Measurements from ENCODE around the gene ERBB2. TPM values are rescaled to one million over a fixed set of nuclear protein-coding genes. Genes with fewer than 3 reads are reported as not detected.

ERBB2 gene
- total RNA-seq, 4 donors from 2014 or later = 144 to 192 (median 173) TPM

- H3K27ac ChIP-seq = peak overlapping the region; percentile 92
- no peaks in the 10 kb centered on the region for H3K36me3 ChIP-seq
- no peak for DNase-seq (ENCODE audit: low spot score in 2 of 2)
- H3K27me3 ChIP-seq = no peaks in the 10 kb centered on the region
- no peaks in the 10 kb centered on the region for H3K9me3 ChIP-seq
- peaks cover 59% of the 10 kb centered on the region for H3K4me1 ChIP-seq
- H3K4me3 ChIP-seq = peak overlapping the region; percentile 90
- WGBS = 3% methylated on average over 18 of the region's 57 CpGs
- TF ChIP-seq EP300 (IDR thresholded peaks at IDR 0.05) = no peak
- no peak for TF ChIP-seq POLR2AphosphoS5 (IDR thresholded peaks at IDR 0.05)
- no peak for TF ChIP-seq POLR2A (IDR thresholded peaks at IDR 0.05)
- no peak for TF ChIP-seq CTCF (IDR thresholded peaks at IDR 0.05)
These were observed 504 bp downstream of the ERBB2 start for GRCh38 chr17:39700148-39700987.

GRCh38 chr17:39701012-39701783 lies 1.3 kb downstream of the ERBB2 start:
- WGBS = 34% methylated on average over 10 of the region's 10 CpGs
- TF ChIP-seq CTCF (IDR thresholded peaks at IDR 0.05) (no peak), EP300 (IDR thresholded peaks at IDR 0.05) (no peak), POLR2AphosphoS5 (IDR thresholded peaks at IDR 0.05) (no peak), POLR2A (IDR thresholded peaks at IDR 0.05) (no peak)
- H3K9me3 ChIP-seq = no peaks in the 10 kb centered on the region
- H3K4me1 ChIP-seq = peaks cover 67% of the 10 kb centered on the region
- H3K27me3 ChIP-seq = no peaks in the 10 kb centered on the region
- no peak for DNase-seq (ENCODE audit: low spot score in 2 of 2)
- H3K36me3 ChIP-seq = no peaks in the 10 kb centered on the region
- peak overlapping the region; percentile 92 for H3K27ac ChIP-seq
- peak overlapping the region; percentile 90 for H3K4me3 ChIP-seq

GRCh38 chr17:39701784-39702422 lies 2.0 kb downstream of the ERBB2 start:
- peak overlapping the region; percentile 90 for H3K4me3 ChIP-seq
- WGBS = 76% methylated on average over 4 of the region's 4 CpGs
- peak overlapping the region; percentile 7 for H3K27ac ChIP-seq
- H3K27me3 ChIP-seq = no peaks in the 10 kb centered on the region
- no peak for DNase-seq (ENCODE audit: low spot score in 2 of 2)
- TF ChIP-seq EP300 (IDR thresholded peaks at IDR 0.05) = no peak
- no peak for TF ChIP-seq POLR2AphosphoS5 (IDR thresholded peaks at IDR 0.05)
- no peak for TF ChIP-seq POLR2A (IDR thresholded peaks at IDR 0.05)
- no peak for TF ChIP-seq CTCF (IDR thresholded peaks at IDR 0.05)
- H3K9me3 ChIP-seq = no peaks in the 10 kb centered on the region
- peaks cover 74% of the 10 kb centered on the region for H3K4me1 ChIP-seq
- H3K36me3 ChIP-seq = peaks cover under 1% of the 10 kb centered on the region

- no peak overlapping the region for H3K4me3 ChIP-seq
- H3K27ac ChIP-seq = peak overlapping the region; percentile 56
These were observed 3.3 kb downstream of the ERBB2 start for GRCh38 chr17:39702901-39703893.

More at GRCh38 chr17:39702901-39703893, 3.3 kb downstream of the ERBB2 start:
- no peaks in the 10 kb centered on the region for H3K9me3 ChIP-seq
- DNase-seq (ENCODE audit: low spot score in 2 of 2) = no peak
- H3K27me3 ChIP-seq = no peaks in the 10 kb centered on the region
- H3K4me1 ChIP-seq = peaks cover 81% of the 10 kb centered on the region
- peaks cover 13% of the 10 kb centered on the region for H3K36me3 ChIP-seq
- TF ChIP-seq CTCF (IDR thresholded peaks at IDR 0.05) (no peak), POLR2AphosphoS5 (IDR thresholded peaks at IDR 0.05) (no peak), EP300 (IDR thresholded peaks at IDR 0.05) (no peak), POLR2A (IDR thresholded peaks at IDR 0.05) (no peak)
- 57% methylated on average over 12 of the region's 12 CpGs for WGBS

Measured in suprapubic skin (tissue), 4 donors.